NT2/D1 (cell line): ENCODE measurements around the gene CTAGE9.

Experiments
- SUZ12 ChIP-seq: IDR thresholded peaks from 2 replicates; pipeline ENCODE4 v1.6.1; 2011; ENCODE audit not compliant: insufficient read length, insufficient read depth; ENCODE audit errors: extremely low read depth
- YY1 ChIP-seq: IDR thresholded peaks from 2 replicates; pipeline ENCODE4 v1.6.1; 2011; ENCODE audit not compliant: insufficient read length, insufficient read depth
- ZNF274 ChIP-seq: IDR thresholded peaks from 2 replicates; pipeline ENCODE4 v1.6.1; 2011; ENCODE audit warnings: mild to moderate bottlenecking, low read depth, low read length

DNA sequence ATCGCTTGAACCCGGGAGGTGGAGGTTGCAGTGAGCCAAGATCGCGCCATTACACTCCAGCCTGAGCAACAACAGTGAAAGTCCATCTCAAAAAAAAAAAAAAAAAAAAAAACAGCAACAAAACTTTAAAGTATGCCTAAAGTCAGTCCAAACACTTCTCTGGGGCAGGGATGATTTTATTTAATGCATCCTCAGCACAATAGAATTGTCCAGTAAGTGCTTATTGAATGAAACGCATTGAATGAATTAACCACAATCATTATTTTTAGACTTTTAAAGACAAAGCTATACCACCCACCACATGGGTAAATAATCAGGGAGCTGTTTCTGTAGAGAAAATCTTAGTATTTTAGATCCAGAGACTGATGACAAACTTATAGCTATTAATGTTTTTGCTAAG lies 16.6 kb upstream of the CTAGE9 start:
- TF ChIP-seq YY1 (no peak), SUZ12 (no peak), ZNF274 (no peak)
